SU-DHL-6 (cell line): Measurements from ENCODE around the gene PTPRN2.

ENCODE experiments used
- CTCF ChIP-seq: fragments of 200-600 bp; sonication (generic); IDR thresholded peaks from one replicate; pipeline ENCODE4 v1.5.1; 2017; ENCODE audit warnings: antibody characterized with exemption, mild to moderate bottlenecking, low read length, moderate library complexity; ENCODE audit not compliant: insufficient read depth, poor library complexity, severe bottlenecking
- EZH2phosphoT487 ChIP-seq: fragments of 200-600 bp; sonication (generic), shearing (Covaris generic); conservative IDR thresholded peaks from 2 replicates; pipeline ENCODE4 v1.6.1; 2018; ENCODE audit warnings: mild to moderate bottlenecking, antibody characterized with exemption, low read length, moderate library complexity, mixed read lengths

GRCh38 chr7:157757211-157757610, 830.4 kb downstream of the PTPRN2 start:
- TF ChIP-seq CTCF (no peak), EZH2phosphoT487 (no peak)
